Measurements from ENCODE around the gene EDA. TPM values are rescaled to one million over a fixed set of nuclear protein-coding genes. Genes with fewer than 3 reads are reported as not detected.

Gene EDA
- total RNA-seq, 2 experiments from 2014 or later: 0.49 to 0.92 TPM

DNA sequence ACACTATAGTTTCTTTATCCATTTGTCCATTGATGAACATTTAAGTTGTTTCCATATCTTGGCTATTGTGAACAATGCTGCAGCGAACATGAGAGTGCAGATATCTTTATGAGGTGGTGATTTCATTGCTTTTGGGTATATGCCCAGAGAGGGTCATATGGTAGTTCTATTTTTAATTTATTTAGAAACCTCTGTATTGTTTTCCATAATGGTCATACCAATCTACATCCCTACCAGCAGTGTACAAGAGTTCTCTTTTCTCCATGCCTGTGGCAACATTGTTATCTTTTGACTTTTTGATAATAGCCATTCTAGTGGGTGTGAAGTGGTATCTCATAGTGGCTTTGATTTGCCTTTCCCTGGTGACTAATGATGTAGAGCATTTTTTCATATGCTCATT is 48.8 kb downstream of the EDA start:
- no peaks in the 10 kb centered on the region for H3K27me3 Mint-ChIP-seq
- H3K4me3 Mint-ChIP-seq: no peak overlapping the region
- peaks cover 11% of the 10 kb centered on the region for H3K9me3 Mint-ChIP-seq

DNA sequence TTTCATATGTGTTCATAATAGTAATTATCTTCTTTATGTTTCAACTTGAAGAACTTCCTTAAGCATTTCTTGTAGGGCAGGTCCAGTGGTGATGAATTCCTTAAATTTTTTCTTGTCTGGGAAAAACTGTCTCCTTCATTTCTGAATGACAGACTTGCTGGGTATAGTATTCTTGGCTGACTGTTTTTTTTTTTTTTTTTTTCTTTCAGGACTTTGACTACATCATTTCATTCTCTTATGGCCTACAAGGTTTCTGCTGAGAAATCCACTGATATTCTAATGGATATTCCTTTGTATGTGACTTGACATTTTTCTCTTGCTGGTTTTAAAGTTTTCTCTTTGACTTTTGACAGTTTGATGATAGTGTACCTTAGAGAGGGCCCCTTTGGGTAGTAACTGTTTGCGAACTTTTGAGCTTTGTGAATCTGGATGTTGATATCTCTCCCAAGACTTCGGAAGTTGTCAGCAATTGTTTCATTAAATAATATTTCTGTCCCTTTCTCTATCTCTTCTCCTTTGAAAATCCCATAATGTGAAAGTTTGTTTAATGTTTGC is 54.2 kb downstream of the EDA start:
- DNase-seq (no peak), ATAC-seq (no peak)
- ChIA-PET CTCF (no interaction called here), POLR2A (interaction anchor here (0.6 kb wide), 1 partner anchor 161 kb away, joined by 3 read pairs; no protein-coding TSS in a partner anchor)
- intact Hi-C loops (cut with micrococcal nuclease): no loop called here
- H3K9me3 Mint-ChIP-seq: peaks cover 17% of the 10 kb centered on the region
- H3K4me1 Mint-ChIP-seq (ENCODE audit: low read depth): no peaks in the 10 kb centered on the region
- TF ChIP-seq, protein P1, sequence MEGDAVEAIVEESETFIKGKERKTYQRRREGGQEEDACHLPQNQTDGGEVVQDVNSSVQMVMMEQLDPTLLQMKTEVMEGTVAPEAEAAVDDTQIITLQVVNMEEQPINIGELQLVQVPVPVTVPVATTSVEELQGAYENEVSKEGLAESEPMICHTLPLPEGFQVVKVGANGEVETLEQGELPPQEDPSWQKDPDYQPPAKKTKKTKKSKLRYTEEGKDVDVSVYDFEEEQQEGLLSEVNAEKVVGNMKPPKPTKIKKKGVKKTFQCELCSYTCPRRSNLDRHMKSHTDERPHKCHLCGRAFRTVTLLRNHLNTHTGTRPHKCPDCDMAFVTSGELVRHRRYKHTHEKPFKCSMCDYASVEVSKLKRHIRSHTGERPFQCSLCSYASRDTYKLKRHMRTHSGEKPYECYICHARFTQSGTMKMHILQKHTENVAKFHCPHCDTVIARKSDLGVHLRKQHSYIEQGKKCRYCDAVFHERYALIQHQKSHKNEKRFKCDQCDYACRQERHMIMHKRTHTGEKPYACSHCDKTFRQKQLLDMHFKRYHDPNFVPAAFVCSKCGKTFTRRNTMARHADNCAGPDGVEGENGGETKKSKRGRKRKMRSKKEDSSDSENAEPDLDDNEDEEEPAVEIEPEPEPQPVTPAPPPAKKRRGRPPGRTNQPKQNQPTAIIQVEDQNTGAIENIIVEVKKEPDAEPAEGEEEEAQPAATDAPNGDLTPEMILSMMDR (IDR thresholded peaks at IDR 0.05): no peak
- no peaks in the 10 kb centered on the region for H3K36me3 Mint-ChIP-seq (ENCODE audit: low read depth)
- no peaks in the 10 kb centered on the region for H3K27me3 Mint-ChIP-seq
- H3K4me3 Mint-ChIP-seq: no peak overlapping the region
- H3K27ac Mint-ChIP-seq: no peak overlapping the region

More for the DNA sequence above, 48.8 kb downstream of the EDA start:
- DNase-seq (no peak), ATAC-seq (no peak)
- intact Hi-C loops (cut with micrococcal nuclease): no loop called here
- Mint-ChIP-seq H3K4me1 (ENCODE audit: low read depth) (no peaks in the 10 kb centered on the region), H3K36me3 (ENCODE audit: low read depth) (no peaks in the 10 kb centered on the region), H3K27ac (no peak overlapping the region)
- ChIA-PET CTCF (no interaction called here), POLR2A (no interaction called here)
- TF ChIP-seq, protein P1 (IDR thresholded peaks at IDR 0.05): no peak

DNA sequence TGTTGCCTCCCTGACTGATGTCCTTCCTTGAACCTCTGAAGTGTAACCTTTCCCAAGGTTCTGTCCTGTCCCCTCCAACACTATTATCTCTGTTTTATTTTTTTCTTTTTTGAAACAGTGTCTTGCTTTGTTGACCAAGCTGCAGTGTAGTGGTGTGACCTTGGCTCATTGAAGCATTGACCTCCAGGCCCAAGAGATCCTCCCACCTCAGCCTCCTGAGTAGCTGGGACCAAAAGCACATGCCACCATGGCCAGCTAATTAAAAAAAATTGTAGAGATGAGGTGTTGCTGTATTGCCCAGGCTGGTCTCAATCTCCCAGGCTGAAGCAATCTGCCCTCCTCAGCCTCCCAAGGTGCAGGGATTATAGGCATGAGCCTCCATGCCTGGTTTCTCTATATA is 59.0 kb downstream of the EDA start:
- H3K9me3 Mint-ChIP-seq: peaks cover 9% of the 10 kb centered on the region
- TF ChIP-seq, protein P1 (IDR thresholded peaks at IDR 0.05): no peak
- H3K27me3 Mint-ChIP-seq: no peaks in the 10 kb centered on the region
- no peak overlapping the region for H3K4me3 Mint-ChIP-seq
- H3K27ac Mint-ChIP-seq: no peak overlapping the region
- POLR2A ChIA-PET: no interaction called here
- no peaks in the 10 kb centered on the region for H3K36me3 Mint-ChIP-seq (ENCODE audit: low read depth)
- no peak for ATAC-seq
- CTCF ChIA-PET: no interaction called here
- no peak for DNase-seq
- intact Hi-C loops (cut with micrococcal nuclease): no loop called here
- no peaks in the 10 kb centered on the region for H3K4me1 Mint-ChIP-seq (ENCODE audit: low read depth)

DNA sequence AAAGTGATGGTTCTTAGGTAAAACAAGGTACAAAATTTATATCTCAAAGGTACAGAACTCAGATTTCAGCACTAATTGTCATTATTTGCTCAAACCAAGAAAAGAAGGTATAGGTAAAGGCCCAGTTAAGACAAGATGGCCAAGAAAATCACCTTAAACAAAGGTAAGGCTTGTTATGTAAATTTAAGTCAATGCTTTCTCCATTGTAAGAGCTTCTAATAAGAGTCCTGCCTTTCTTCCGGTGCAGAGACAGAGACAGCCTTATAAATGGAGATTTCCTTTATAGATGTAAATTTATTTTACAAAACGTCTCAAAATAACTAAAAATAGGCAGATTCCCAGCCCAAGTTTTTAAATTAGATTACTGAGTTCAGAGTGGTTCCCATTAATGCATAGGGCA is 89.9 kb downstream of the EDA start:
- ATAC-seq: no peak
- DNase-seq: no peak
- intact Hi-C loops (cut with micrococcal nuclease): no loop called here
- Mint-ChIP-seq H3K9me3 (no peaks in the 10 kb centered on the region), H3K27ac (no peak overlapping the region), H3K4me3 (no peak overlapping the region), H3K36me3 (ENCODE audit: low read depth) (no peaks in the 10 kb centered on the region), H3K27me3 (no peaks in the 10 kb centered on the region), H3K4me1 (ENCODE audit: low read depth) (no peaks in the 10 kb centered on the region)
- ChIA-PET POLR2A (no interaction called here), CTCF (no interaction called here)
- TF ChIP-seq, protein P1 (IDR thresholded peaks at IDR 0.05): no peak

GRCh38 chrX:69718102-69718501 is 102.2 kb downstream of the EDA start:
- TF ChIP-seq, protein P1 (IDR thresholded peaks at IDR 0.05): no peak

More at GRCh38 chrX:69718102-69718501, 102.2 kb downstream of the EDA start:
- DNase-seq (no peak), ATAC-seq (no peak)
- no peaks in the 10 kb centered on the region for H3K4me1 Mint-ChIP-seq (ENCODE audit: low read depth)
- H3K9me3 Mint-ChIP-seq: peaks cover 8% of the 10 kb centered on the region
- ChIA-PET POLR2A (no interaction called here), CTCF (no interaction called here)
- H3K36me3 Mint-ChIP-seq (ENCODE audit: low read depth): no peaks in the 10 kb centered on the region
- no peaks in the 10 kb centered on the region for H3K27me3 Mint-ChIP-seq
- intact Hi-C loops (cut with micrococcal nuclease): no loop called here
- no peak overlapping the region for H3K4me3 Mint-ChIP-seq
- no peak overlapping the region for H3K27ac Mint-ChIP-seq

Measured in activated CD8-positive, alpha-beta T cell treated with anti-CD3 and anti-CD28 coated beads for 36 hours (primary cell).